SU-DHL-6 (cell line): ENCODE measurements around the gene LGALS9.
"Not testable (repeated sequence)": the region's sequence is repeated elsewhere in the genome, so short reads cannot be mapped to it uniquely, and the experiment has no call there.

Source experiments
- EZH2phosphoT487 ChIP-seq: fragments of 200-600 bp; sonication (generic), shearing (Covaris generic); conservative IDR thresholded peaks from 2 replicates; pipeline ENCODE4 v1.6.1; 2018; ENCODE audit warnings: mild to moderate bottlenecking, antibody characterized with exemption, low read length, moderate library complexity, mixed read lengths
- TF ChIP-seq, protein P1 (sequence below): fragments of 200-600 bp; sonication (generic); IDR thresholded peaks from one replicate; pipeline ENCODE4 v1.5.1; 2017; ENCODE audit warnings: antibody characterized with exemption, mild to moderate bottlenecking, low read length, moderate library complexity; ENCODE audit not compliant: insufficient read depth, poor library complexity, severe bottlenecking

DNA sequence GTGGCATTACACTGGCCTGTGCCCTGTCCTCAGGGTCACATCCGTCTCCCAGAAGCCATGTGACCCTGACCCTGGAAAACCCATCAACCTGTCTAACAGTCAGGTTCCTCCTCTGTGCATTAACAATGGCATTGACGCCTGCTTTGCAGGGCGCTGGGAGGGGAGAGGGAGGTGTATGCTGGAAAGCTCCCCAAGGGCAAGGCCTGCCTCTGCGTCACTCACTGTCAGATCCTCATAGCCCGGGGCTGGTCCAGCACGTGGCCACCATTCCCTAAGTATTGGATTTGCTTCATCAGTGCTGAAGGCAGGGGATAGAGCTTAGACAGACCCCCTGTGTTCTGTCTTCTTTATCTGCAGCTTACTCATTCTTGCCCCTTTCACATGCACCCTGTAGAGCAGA is 35.3 kb downstream of the LGALS9 start:
- TF ChIP-seq, protein P1, sequence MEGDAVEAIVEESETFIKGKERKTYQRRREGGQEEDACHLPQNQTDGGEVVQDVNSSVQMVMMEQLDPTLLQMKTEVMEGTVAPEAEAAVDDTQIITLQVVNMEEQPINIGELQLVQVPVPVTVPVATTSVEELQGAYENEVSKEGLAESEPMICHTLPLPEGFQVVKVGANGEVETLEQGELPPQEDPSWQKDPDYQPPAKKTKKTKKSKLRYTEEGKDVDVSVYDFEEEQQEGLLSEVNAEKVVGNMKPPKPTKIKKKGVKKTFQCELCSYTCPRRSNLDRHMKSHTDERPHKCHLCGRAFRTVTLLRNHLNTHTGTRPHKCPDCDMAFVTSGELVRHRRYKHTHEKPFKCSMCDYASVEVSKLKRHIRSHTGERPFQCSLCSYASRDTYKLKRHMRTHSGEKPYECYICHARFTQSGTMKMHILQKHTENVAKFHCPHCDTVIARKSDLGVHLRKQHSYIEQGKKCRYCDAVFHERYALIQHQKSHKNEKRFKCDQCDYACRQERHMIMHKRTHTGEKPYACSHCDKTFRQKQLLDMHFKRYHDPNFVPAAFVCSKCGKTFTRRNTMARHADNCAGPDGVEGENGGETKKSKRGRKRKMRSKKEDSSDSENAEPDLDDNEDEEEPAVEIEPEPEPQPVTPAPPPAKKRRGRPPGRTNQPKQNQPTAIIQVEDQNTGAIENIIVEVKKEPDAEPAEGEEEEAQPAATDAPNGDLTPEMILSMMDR, result not testable (repeated sequence)
- TF ChIP-seq EZH2phosphoT487, result not testable (repeated sequence)
